KMS-11 (cell line): ENCODE results near the gene TBC1D23.

ENCODE experiments used
- H2AFZ ChIP-seq: fragments of 200-600 bp; sonication (generic); 2 replicates; pipeline ENCODE4 v1.6.1; 2016; ENCODE audit warnings: antibody characterized with exemption, mixed run types, low read depth
- H3K27ac ChIP-seq: fragments of 200-600 bp; sonication (generic); 2 replicates; pipeline ENCODE4 v1.6.1; 2016; ENCODE audit warnings: mild to moderate bottlenecking, mixed run types
- H3K27me3 ChIP-seq: fragments of 200-600 bp; sonication (generic); 2 replicates; pipeline ENCODE4 v1.6.1; 2017; ENCODE audit warnings: mild to moderate bottlenecking, low read depth, mixed run types, moderate library complexity; ENCODE audit not compliant: insufficient read depth
- H3K36me3 ChIP-seq: fragments of 200-600 bp; sonication (generic); 2 replicates; pipeline ENCODE4 v1.6.1; 2017; ENCODE audit warnings: mild to moderate bottlenecking, mixed run types; ENCODE audit not compliant: insufficient read depth
- H3K4me1 ChIP-seq: fragments of 200-600 bp; sonication (generic); 2 replicates; pipeline ENCODE4 v1.6.1; 2016; ENCODE audit warnings: mild to moderate bottlenecking, low read depth, mixed run types; ENCODE audit not compliant: poor library complexity, severe bottlenecking
- H3K4me2 ChIP-seq: fragments of 200-600 bp; sonication (generic); 2 replicates; pipeline ENCODE4 v1.7.0; 2016; ENCODE audit warnings: mild to moderate bottlenecking, mixed run types
- H3K4me3 ChIP-seq: fragments of 200-600 bp; sonication (generic); IDR thresholded peaks from 2 replicates; pipeline ENCODE4 v1.6.1; 2017; ENCODE audit warnings: low read depth, low read length, mixed read lengths; ENCODE audit not compliant: insufficient read depth
- H3K79me2 ChIP-seq: fragments of 200-600 bp; sonication (generic); 2 replicates; pipeline ENCODE4 v1.6.1; 2016; ENCODE audit warnings: low read depth, mixed run types; ENCODE audit not compliant: insufficient read depth
- H3K9ac ChIP-seq: fragments of 200-600 bp; sonication (generic); 2 replicates; pipeline ENCODE4 v1.6.1; 2016; ENCODE audit warnings: mild to moderate bottlenecking, mixed run types
- H4K20me1 ChIP-seq: fragments of 200-600 bp; sonication (generic); 2 replicates; pipeline ENCODE4 v1.6.1; 2016; ENCODE audit warnings: mild to moderate bottlenecking, mixed run types; ENCODE audit not compliant: insufficient read depth
- TF ChIP-seq, protein P1 (sequence below): fragments of 200-600 bp; sonication (generic); conservative IDR thresholded peaks from 2 replicates; pipeline ENCODE4 v1.6.1; 2017; ENCODE audit warnings: low read depth, mild to moderate bottlenecking, antibody characterized with exemption, low read length, moderate library complexity, mixed read lengths

The TBC1D23 gene

DNA sequence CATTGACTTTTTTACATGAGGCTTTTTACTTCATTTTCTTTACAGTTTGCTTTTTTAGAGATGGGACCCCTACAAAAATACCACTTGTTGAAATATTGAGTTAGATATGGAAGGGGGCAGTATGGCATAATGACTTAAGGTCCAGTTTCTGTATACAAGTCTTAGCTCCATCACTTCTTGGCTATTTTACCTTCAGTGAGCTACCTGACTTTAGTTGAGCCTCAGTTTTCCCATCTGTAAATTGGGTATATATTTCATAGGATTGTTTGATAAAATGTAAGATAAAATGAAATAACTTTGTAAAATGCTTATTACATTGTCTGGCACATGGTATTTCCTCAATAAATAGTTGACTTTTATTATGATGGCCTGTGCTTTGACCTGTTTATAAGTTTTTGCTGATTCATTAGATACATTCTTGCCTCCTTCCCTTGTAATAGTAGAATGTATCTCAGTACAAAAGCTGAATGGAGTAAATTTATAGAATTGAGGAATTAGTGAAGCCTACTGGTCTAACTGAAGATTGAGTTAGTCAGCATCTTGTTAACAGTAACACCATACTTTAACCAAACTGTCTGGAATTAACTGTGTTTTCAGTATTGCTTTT, 27.6 kb downstream of the TBC1D23 start:
- no peak overlapping the region for H3K4me2 ChIP-seq

DNA sequence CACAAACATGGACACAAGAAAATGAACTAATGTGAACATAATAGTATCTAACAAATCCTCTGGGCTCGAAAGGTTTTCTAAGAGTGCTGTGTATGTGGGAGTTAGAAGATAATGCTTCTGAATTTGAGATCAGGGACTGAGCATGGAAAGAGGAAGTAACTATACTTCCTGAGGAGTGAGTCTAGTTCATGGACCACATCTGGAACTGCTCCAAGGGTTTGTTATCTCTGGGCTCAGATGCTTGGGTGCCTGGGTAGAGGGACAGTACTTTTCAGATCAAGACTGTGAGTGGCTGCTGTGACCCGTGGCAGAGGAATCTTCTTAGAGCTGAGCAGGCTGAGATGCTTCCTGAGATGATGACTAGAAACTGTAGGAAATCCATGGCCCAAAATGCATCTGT, 28.5 kb downstream of the TBC1D23 start:
- peaks cover 10% of the 10 kb centered on the region for H3K4me1 ChIP-seq
- H3K9ac ChIP-seq, result no peak overlapping the region
- no peaks in the 10 kb centered on the region for H4K20me1 ChIP-seq
- H3K4me3 ChIP-seq, result no peak overlapping the region
- no peaks in the 10 kb centered on the region for H3K36me3 ChIP-seq
- H3K27ac ChIP-seq, result no peak overlapping the region
- H3K79me2 ChIP-seq, result no peaks in the 10 kb centered on the region
- TF ChIP-seq, protein P1, sequence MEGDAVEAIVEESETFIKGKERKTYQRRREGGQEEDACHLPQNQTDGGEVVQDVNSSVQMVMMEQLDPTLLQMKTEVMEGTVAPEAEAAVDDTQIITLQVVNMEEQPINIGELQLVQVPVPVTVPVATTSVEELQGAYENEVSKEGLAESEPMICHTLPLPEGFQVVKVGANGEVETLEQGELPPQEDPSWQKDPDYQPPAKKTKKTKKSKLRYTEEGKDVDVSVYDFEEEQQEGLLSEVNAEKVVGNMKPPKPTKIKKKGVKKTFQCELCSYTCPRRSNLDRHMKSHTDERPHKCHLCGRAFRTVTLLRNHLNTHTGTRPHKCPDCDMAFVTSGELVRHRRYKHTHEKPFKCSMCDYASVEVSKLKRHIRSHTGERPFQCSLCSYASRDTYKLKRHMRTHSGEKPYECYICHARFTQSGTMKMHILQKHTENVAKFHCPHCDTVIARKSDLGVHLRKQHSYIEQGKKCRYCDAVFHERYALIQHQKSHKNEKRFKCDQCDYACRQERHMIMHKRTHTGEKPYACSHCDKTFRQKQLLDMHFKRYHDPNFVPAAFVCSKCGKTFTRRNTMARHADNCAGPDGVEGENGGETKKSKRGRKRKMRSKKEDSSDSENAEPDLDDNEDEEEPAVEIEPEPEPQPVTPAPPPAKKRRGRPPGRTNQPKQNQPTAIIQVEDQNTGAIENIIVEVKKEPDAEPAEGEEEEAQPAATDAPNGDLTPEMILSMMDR, result no peak
- H2AFZ ChIP-seq, result no peak overlapping the region
- no peak overlapping the region for H3K4me2 ChIP-seq
- no peaks in the 10 kb centered on the region for H3K27me3 ChIP-seq

More for the DNA sequence above, 27.6 kb downstream of the TBC1D23 start:
- no peak overlapping the region for H3K4me3 ChIP-seq
- H3K27ac ChIP-seq, result no peak overlapping the region
- no peaks in the 10 kb centered on the region for H3K36me3 ChIP-seq
- H4K20me1 ChIP-seq, result no peaks in the 10 kb centered on the region
- H3K79me2 ChIP-seq, result no peaks in the 10 kb centered on the region
- no peaks in the 10 kb centered on the region for H3K27me3 ChIP-seq
- TF ChIP-seq, protein P1, result no peak
- peaks cover 10% of the 10 kb centered on the region for H3K4me1 ChIP-seq
- H3K9ac ChIP-seq, result no peak overlapping the region
- H2AFZ ChIP-seq, result no peak overlapping the region

DNA sequence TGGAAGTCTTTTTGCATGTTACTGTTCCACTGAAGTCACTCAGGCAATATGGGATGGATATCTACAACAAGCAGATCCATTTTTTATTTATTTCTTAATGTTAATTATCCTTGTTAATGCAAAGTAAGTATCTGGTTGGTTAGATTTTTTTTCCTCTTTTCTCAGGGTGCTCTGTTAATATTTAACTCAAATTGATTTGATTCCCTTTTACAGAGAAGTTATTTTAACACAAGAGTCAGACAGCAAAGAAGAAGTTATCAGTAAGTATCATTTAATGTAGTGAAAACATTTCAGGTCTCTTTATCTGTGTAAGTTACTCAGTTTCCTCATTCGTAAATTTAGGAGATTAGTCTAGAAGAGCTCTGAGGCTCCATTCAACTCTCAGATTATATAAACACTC, 34.3 kb downstream of the TBC1D23 start:
- Histone ChIP-seq H3K36me3 (no peaks in the 10 kb centered on the region), H3K4me1 (peaks cover 10% of the 10 kb centered on the region), H3K27ac (no peak overlapping the region), H3K9ac (no peak overlapping the region), H3K27me3 (no peaks in the 10 kb centered on the region), H4K20me1 (no peaks in the 10 kb centered on the region), H2AFZ (no peak overlapping the region), H3K4me2 (no peak overlapping the region), H3K79me2 (no peaks in the 10 kb centered on the region), H3K4me3 (no peak overlapping the region)
- TF ChIP-seq, protein P1, result no peak

- Histone ChIP-seq H3K27me3 (no peaks in the 10 kb centered on the region), H3K9ac (no peak overlapping the region), H2AFZ (no peak overlapping the region), H3K4me1 (peaks cover under 1% of the 10 kb centered on the region), H3K79me2 (no peaks in the 10 kb centered on the region), H3K4me3 (no peak overlapping the region), H3K27ac (no peak overlapping the region), H4K20me1 (no peaks in the 10 kb centered on the region), H3K4me2 (no peak overlapping the region), H3K36me3 (no peaks in the 10 kb centered on the region)
- TF ChIP-seq, protein P1, result no peak
These were observed 37.0 kb downstream of the TBC1D23 start for GRCh38 chr3:100297784-100298183.
